GM12878 (cell line): ENCODE measurements around the gene KRT25. TPM values are rescaled to one million over a fixed set of nuclear protein-coding genes. Genes with fewer than 3 reads are reported as not detected.

ENCODE experiments used
- ATAC-seq: fragments of 200-7000 bp; cut with Tn5 transposase; 3 replicates; pipeline ENCODE4 v1.9.1; 2020; ENCODE audit warnings: mild to moderate bottlenecking, moderate library complexity
- BruUV-seq: library from RNA; stranded (reverse); fragments of 400-500 nt; replicated peaks from 2 replicates; lab custom pipeline; 2021; lab: Mats Ljungman, UMichigan
- CTCF ChIA-PET: fragments of 300-600 bp; sonication (Branson Sonifier 250); formaldehyde crosslinking; extraction: SDS; loops from one replicate; lab custom pipeline; 2021; ENCODE audit warnings: inconsistent platforms; lab: Yijun Ruan, JAX
- POLR2A ChIA-PET: fragments of 350-600 bp; formaldehyde crosslinking; extraction: SDS; loops from one replicate; lab custom pipeline; 2021; ENCODE audit warnings: inconsistent platforms; lab: Charles Lee
- RAD21 ChIA-PET: fragments of 300-600 bp; sonication (Branson Sonifier 250); formaldehyde crosslinking; loops from one replicate; lab custom pipeline; 2023; ENCODE audit warnings: antibody characterized with exemption; ENCODE audit not compliant: unreplicated experiment; lab: Charles Lee
- SMC1A ChIA-PET: fragments of 300-600 bp; sonication (Branson Sonifier 250); formaldehyde crosslinking; loops from one replicate; lab custom pipeline; 2023; ENCODE audit not compliant: unreplicated experiment, uncharacterized antibody; lab: Charles Lee
- DNase-seq: peaks from one replicate; pipeline ENCODE4 v3.0.0-alpha.2; 2011; ENCODE audit warnings: low read depth, low spot score
- FAIRE-seq: peaks from 3 replicates; lab custom pipeline; 2011; peaks lifted over from hg19 to GRCh38; lab: Jason Lieb, UNC
- H2AFZ ChIP-seq: 2 replicates; pipeline ENCODE4 v1.6.0; 2011; ENCODE audit warnings: low read depth, low read length, control low read depth; ENCODE audit not compliant: control insufficient read depth
- H3K27ac ChIP-seq: 2 replicates; pipeline ENCODE4 v1.5.1; 2011; ENCODE audit warnings: control low read depth; ENCODE audit not compliant: control insufficient read depth, insufficient read depth
- H3K27me3 ChIP-seq, 2 experiments: replicated peaks in 1 of 2; 2 replicates each; pipeline versions ENCODE4 v1.6.0 to v1.6.1; 2011; ENCODE audit warnings: low read length in 1 of 2; ENCODE audit not compliant: control insufficient read depth in 2 of 2, insufficient read depth in 2 of 2
- H3K36me3 ChIP-seq, 2 experiments: 2 replicates each; pipeline ENCODE4 v1.5.1; 2011; ENCODE audit warnings: low read length in 1 of 2; ENCODE audit not compliant: control insufficient read depth in 2 of 2, insufficient read depth in 2 of 2
- H3K4me1 ChIP-seq: 2 replicates; pipeline ENCODE4 v1.6.1; 2011; ENCODE audit warnings: mild to moderate bottlenecking, low read length, moderate library complexity, mixed read lengths; ENCODE audit not compliant: control insufficient read depth, insufficient read depth
- H3K4me2 ChIP-seq: 2 replicates; pipeline ENCODE4 v1.6.0; 2011; ENCODE audit warnings: control low read depth; ENCODE audit not compliant: control insufficient read depth, insufficient read depth
- H3K4me3 ChIP-seq: fragments of 200-600 bp; sonication (generic); 2 replicates; pipeline ENCODE4 v1.5.1; 2016
- H3K79me2 ChIP-seq: 2 replicates; pipeline ENCODE4 v1.6.0; 2011; ENCODE audit warnings: low read length; ENCODE audit not compliant: control insufficient read depth, insufficient read depth
- H3K9ac ChIP-seq: 2 replicates; pipeline ENCODE4 v1.8.0; 2011; ENCODE audit warnings: low read length, control low read depth, mixed read lengths; ENCODE audit not compliant: control insufficient read depth, insufficient read depth
- H3K9me3 ChIP-seq: replicated peaks from 3 replicates; pipeline ENCODE4 v1.5.1; 2011; ENCODE audit warnings: mild to moderate bottlenecking, low read length; ENCODE audit not compliant: control insufficient read depth, insufficient read depth
- H4K20me1 ChIP-seq: 2 replicates; pipeline ENCODE4 v1.6.0; 2011; ENCODE audit not compliant: control insufficient read depth, insufficient read depth
- BCL3 ChIP-seq: IDR thresholded peaks from 2 replicates; pipeline ENCODE4 v1.6.1; 2011; ENCODE audit warnings: borderline replicate concordance, low read depth, mild to moderate bottlenecking, moderate library complexity, low read length; ENCODE audit not compliant: insufficient read depth, poor library complexity, severe bottlenecking
- CTCF ChIP-seq, 3 experiments: IDR thresholded peaks in 2 of 3; conservative IDR thresholded peaks in 1 of 3; 2 replicates each; pipeline ENCODE4 v1.5.1; 2011; ENCODE audit warnings: low read depth in 3 of 3, low read length in 3 of 3, mild to moderate bottlenecking in 3 of 3, control low read depth in 2 of 3, moderate library complexity in 2 of 3, inconsistent platforms in 1 of 3, mixed read lengths in 1 of 3; ENCODE audit not compliant: control insufficient read depth in 2 of 3, insufficient read depth in 1 of 3; ENCODE audit errors: extremely low read depth in 1 of 3
- FOS ChIP-seq: IDR thresholded peaks from 3 replicates; pipeline ENCODE4 v1.6.1; 2011; ENCODE audit warnings: borderline replicate concordance; ENCODE audit not compliant: insufficient read length; ENCODE audit errors: extremely low read depth
- KLF5 ChIP-seq: fragments of 450-650 bp; IDR thresholded peaks from 2 replicates; pipeline ENCODE4 v1.6.1; 2014; ENCODE audit warnings: mild to moderate bottlenecking; ENCODE audit not compliant: partially characterized antibody
- LARP7 ChIP-seq: fragments of 450-650 bp; IDR thresholded peaks from 2 replicates; pipeline ENCODE4 v1.6.1; 2017; ENCODE audit warnings: mild to moderate bottlenecking
- MTA2 ChIP-seq: fragments of 450-650 bp; IDR thresholded peaks from 2 replicates; pipeline ENCODE4 v1.6.1; 2016; ENCODE audit warnings: low read depth, mild to moderate bottlenecking, moderate library complexity
- RAD51 ChIP-seq: fragments of 450-650 bp; IDR thresholded peaks from 2 replicates; pipeline ENCODE4 v1.6.1; 2016; ENCODE audit warnings: moderate library complexity, mild to moderate bottlenecking, inconsistent platforms
- RB1 ChIP-seq: fragments of 450-650 bp; formaldehyde crosslinking; IDR thresholded peaks from 2 replicates; pipeline ENCODE4 v1.6.1; 2017; ENCODE audit warnings: mild to moderate bottlenecking, borderline replicate concordance
- USF1 ChIP-seq: IDR thresholded peaks from 2 replicates; pipeline ENCODE4 v1.6.1; 2011; ENCODE audit warnings: borderline replicate concordance, low read depth, mild to moderate bottlenecking, moderate library complexity, mixed read lengths, low read length; ENCODE audit not compliant: insufficient read depth; ENCODE audit errors: extremely low read length
- ZNF274 ChIP-seq: IDR thresholded peaks from one replicate; pipeline ENCODE4 v1.8.0; 2011; ENCODE audit not compliant: insufficient read length, insufficient read depth
- WGBS: methylation state at CpG from one replicate; pipeline ENCODE4 v1.1.6; 2016; ENCODE audit warnings: low lambda C conversion rate; ENCODE audit not compliant: insufficient replicate concordance, insufficient coverage; ENCODE audit errors: missing lambda C conversion rate; 5-methylcytosine and 5-hydroxymethylcytosine counted together
- in situ Hi-C: fragments of 300-500 bp; cut with MboI; formaldehyde crosslinking; loops from 9 replicates; pipeline ENCODE4 v1.14.3; 2018; ENCODE audit warnings: mixed read lengths
- intact Hi-C: fragments of 100-400 bp; cut with micrococcal nuclease; formaldehyde crosslinking; loops from one replicate; pipeline ENCODE4 v1.14.2; 2022; ENCODE audit not compliant: unreplicated experiment
- polyA plus RNA-seq, 11 experiments: library from polyadenylated mRNA; depleted of rRNA in 4 of 11; unstranded in 6 of 11; stranded (reverse) in 5 of 11; fragments of >200 nt; fragmentation: Nextera tagmentation in 4 of 11; fragmentation: Illumina TruSeq in 1 of 11; extraction: Ambion mirVana in 4 of 11; extraction: Trizol in 1 of 11; gene quantifications; 1 replicate in 1 of 11; 2 replicates in 10 of 11; pipeline versions ENCODE4 v1.2.1 to v1.2.3, GENCODE V29; 2011 to 2016; ENCODE audit warnings: inconsistent platforms in 2 of 11, missing spikeins in 2 of 11, low read depth in 1 of 11
- total RNA-seq, 4 experiments: library from RNA; depleted of rRNA in 3 of 4; stranded (reverse); fragments of >200 nt in 3 of 4; fragmentation: Illumina TruSeq in 1 of 4; extraction: Trizol in 1 of 4; gene quantifications; 2 replicates each; pipeline versions ENCODE4 v1.2.1 to v1.2.3, GENCODE V29; 2013 to 2021
- TF ChIP-seq, protein P1 (sequence below): fragments of 450-650 bp; IDR thresholded peaks from 2 replicates; pipeline ENCODE4 v1.6.1; 2017; ENCODE audit warnings: mild to moderate bottlenecking, moderate library complexity

KRT25 gene
- total and polyA plus RNA-seq, 10 of the 15 experiments (the other 5 are each of a cell fraction or from before 2014, with no cell fraction given) = not detected

DNA sequence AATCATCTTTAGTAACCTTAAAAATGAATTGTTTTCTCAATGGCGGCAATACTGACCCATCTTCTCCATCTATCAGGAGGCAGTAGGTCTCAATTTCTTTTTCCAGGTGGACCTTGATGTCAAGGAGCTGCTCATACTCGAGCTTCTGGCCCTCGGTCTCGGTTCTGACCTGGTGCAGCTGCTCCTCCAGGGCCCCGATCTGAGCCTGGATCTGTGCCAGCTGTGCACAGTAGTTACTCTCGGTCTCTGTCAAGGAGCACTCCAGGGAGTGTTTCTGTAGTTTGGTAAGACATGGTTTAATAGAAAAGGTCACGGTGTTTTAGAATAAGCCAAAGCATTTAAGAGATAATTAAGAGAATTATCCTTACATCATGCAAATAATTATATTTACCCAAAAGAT, 22.3 kb upstream of the KRT25 start:
- intact Hi-C loops = loop anchor here (5.0 kb wide), 1 partner anchor 100 kb away; no protein-coding TSS in a partner anchor
- whole genome bisulfite sequencing = 21% methylated on average over 7 of the region's 7 CpGs
- Histone ChIP-seq H3K4me3 (no peak overlapping the region), H4K20me1 (no peaks in the 10 kb centered on the region), H3K27me3 (peaks cover 0 to 6% of the 10 kb centered on the region in 2 experiments; a peak in 1 of 4 replicates), H3K27ac (no peak overlapping the region), H3K9ac (no peak overlapping the region), H3K79me2 (no peaks in the 10 kb centered on the region), H3K4me1 (no peaks in the 10 kb centered on the region), H3K4me2 (no peak overlapping the region), H3K9me3 (no peaks in the 10 kb centered on the region), H3K36me3 (no peaks in the 10 kb centered on the region), H2AFZ (no peak overlapping the region)
- ChIA-PET CTCF (interaction anchor here (1.0 to 1.4 kb wide), 2 partner anchors 137 to 890 kb away, joined by 3 to 4 read pairs; no protein-coding TSS in a partner anchor), POLR2A (no interaction called here), RAD21 (no interaction called here), SMC1A (no interaction called here)
- no TSS peak for BruUV-seq
- DNase-seq (no peak), FAIRE-seq (no peak), ATAC-seq (no peak)
- in situ Hi-C loops = no loop called here
- TF ChIP-seq CTCF (IDR thresholded peaks at IDR 0.05 in 2 of 3, conservative IDR thresholded peaks at IDR 0.05 in 1 of 3; ENCODE audit: control insufficient read depth in 2 of 3, extremely low read depth in 1 of 3, insufficient read depth in 1 of 3, low read depth in 3 of 3, low read length in 3 of 3) = no peak
- TF ChIP-seq LARP7 = no peak
- TF ChIP-seq USF1 = no peak
- no peak for TF ChIP-seq RAD51
- no peak for TF ChIP-seq ZNF274
- TF ChIP-seq, protein P1, sequence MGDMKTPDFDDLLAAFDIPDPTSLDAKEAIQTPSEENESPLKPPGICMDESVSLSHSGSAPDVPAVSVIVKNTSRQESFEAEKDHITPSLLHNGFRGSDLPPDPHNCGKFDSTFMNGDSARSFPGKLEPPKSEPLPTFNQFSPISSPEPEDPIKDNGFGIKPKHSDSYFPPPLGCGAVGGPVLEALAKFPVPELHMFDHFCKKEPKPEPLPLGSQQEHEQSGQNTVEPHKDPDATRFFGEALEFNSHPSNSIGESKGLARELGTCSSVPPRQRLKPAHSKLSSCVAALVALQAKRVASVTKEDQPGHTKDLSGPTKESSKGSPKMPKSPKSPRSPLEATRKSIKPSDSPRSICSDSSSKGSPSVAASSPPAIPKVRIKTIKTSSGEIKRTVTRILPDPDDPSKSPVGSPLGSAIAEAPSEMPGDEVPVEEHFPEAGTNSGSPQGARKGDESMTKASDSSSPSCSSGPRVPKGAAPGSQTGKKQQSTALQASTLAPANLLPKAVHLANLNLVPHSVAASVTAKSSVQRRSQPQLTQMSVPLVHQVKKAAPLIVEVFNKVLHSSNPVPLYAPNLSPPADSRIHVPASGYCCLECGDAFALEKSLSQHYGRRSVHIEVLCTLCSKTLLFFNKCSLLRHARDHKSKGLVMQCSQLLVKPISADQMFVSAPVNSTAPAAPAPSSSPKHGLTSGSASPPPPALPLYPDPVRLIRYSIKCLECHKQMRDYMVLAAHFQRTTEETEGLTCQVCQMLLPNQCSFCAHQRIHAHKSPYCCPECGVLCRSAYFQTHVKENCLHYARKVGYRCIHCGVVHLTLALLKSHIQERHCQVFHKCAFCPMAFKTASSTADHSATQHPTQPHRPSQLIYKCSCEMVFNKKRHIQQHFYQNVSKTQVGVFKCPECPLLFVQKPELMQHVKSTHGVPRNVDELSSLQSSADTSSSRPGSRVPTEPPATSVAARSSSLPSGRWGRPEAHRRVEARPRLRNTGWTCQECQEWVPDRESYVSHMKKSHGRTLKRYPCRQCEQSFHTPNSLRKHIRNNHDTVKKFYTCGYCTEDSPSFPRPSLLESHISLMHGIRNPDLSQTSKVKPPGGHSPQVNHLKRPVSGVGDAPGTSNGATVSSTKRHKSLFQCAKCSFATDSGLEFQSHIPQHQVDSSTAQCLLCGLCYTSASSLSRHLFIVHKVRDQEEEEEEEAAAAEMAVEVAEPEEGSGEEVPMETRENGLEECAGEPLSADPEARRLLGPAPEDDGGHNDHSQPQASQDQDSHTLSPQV = no peak
- no peak for TF ChIP-seq MTA2
- TF ChIP-seq KLF5 = no peak
- TF ChIP-seq FOS = no peak
- TF ChIP-seq RB1 = no peak
- no peak for TF ChIP-seq BCL3
